HG02798 (cell line): ENCODE results near the gene PIK3R2.
A peak's percentile ranks its signal among the peaks of the same experiment; 100 is the strongest.
"Not testable (repeated sequence)": the region's sequence is repeated elsewhere in the genome, so short reads cannot be mapped to it uniquely, and the experiment has no call there.

Experiments
- ATAC-seq: cut with Tn5 transposase; IDR thresholded peaks from one replicate; pipeline ENCODE4 v1.9.1; 2021; ENCODE audit warnings: mild to moderate bottlenecking; ENCODE audit not compliant: unreplicated experiment, poor library complexity

PIK3R2 gene

GRCh38 chr19:18152817-18153555, at the start of gene PIK3R2:
Gene PIK3R2 (plus strand): TSS chr19:18153163. CDS start chr19:18155880, 2,717 bp downstream.
- ATAC-seq: peak; percentile 79

DNA sequence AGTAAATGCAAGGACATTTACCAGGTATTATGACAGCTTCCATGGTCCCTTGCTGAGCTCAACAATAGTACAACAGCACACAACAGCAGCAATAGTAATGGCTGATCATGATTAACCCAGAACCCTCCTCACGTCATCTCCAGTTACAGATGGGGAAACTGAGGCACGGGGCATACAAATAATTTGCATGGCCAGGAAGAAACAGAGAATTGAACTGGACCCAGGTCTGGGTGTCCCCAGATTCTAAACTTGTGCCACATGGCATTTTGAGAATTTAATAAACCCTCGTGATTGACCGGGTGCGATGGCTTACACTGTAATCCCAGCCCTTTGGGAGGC, 48.2 kb upstream of the PIK3R2 start:
- ATAC-seq: no peak

DNA sequence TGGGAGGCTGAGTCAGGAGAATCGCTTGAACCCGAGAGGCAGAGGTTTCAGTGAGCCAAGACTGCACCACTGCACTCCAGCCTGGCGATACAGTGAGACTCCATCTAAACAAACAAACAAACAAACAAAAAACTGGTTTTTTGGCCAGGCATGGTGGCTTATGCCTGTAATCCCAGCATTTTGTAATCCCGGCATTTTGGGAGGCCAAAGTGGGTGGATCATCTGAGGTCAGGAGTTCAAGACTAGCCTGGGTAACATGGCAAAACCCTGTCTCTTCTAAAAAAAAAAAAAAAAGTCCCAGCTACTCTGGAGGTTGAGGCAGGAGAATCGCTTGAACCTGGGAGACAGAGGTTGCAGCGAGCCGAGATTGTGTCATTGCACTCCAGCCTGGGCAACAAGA, 47.7 kb upstream of the PIK3R2 start:
- ATAC-seq: not testable (repeated sequence)

DNA sequence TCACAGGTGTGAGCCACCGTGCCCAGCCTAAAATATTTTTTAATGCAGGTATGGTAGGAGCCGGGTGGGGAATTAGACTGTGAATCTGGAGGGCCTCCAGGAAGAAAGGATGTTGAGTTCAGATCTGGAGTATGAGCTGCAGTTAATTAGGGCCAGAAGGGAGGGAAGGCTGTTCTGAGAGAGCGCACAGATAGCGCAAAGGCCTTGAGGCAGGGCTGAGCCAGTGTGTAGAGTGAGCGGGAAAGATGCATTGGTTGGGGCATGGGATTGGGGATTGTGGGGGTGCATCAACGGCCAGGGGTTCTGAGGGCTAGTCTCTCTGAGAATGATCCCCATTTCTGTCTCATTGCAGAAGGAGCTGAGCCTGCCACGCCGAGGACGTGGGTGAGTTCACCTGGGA, 45.7 kb upstream of the PIK3R2 start:
- no peak for ATAC-seq

DNA sequence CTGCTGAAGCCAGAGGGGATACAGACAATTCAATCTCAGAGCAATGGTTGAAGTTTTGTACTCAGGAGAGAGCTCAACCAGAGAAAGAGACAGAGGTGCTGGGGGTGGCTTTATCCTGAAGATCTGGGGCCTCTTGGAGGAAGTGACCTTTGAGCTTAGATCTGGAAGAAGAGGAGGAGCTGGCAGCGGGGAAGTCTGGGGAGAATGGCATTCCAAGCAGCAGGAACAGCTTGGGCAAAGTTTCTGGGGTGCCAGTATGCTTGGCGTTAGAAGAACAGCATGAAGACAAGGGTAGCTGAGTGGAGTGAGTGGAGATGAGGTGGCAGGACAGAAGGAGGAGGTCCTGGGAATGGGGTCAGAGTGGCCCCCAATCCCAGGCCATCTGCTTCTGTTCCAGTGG, 44.1 kb upstream of the PIK3R2 start:
- no peak for ATAC-seq

DNA sequence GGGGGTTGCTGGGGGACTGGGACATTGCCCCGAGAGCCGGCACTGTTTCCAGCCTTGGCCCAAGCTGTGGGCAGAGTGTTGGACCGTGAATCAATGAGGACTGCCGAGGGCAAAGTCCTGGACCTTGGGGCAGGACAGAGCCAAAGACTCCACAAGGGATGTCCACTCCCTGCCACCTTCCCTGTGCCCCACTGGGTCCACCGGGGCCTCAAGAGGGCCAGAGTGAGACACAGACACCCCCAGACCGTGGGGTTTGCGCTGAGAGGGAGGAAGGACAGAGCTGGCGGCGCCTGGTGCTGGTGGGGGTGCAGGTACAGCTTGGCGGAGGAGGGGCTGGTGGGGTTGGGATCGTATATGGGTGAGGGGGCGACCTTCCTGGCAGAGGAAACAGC, 43.6 kb upstream of the PIK3R2 start:
- no peak for ATAC-seq

DNA sequence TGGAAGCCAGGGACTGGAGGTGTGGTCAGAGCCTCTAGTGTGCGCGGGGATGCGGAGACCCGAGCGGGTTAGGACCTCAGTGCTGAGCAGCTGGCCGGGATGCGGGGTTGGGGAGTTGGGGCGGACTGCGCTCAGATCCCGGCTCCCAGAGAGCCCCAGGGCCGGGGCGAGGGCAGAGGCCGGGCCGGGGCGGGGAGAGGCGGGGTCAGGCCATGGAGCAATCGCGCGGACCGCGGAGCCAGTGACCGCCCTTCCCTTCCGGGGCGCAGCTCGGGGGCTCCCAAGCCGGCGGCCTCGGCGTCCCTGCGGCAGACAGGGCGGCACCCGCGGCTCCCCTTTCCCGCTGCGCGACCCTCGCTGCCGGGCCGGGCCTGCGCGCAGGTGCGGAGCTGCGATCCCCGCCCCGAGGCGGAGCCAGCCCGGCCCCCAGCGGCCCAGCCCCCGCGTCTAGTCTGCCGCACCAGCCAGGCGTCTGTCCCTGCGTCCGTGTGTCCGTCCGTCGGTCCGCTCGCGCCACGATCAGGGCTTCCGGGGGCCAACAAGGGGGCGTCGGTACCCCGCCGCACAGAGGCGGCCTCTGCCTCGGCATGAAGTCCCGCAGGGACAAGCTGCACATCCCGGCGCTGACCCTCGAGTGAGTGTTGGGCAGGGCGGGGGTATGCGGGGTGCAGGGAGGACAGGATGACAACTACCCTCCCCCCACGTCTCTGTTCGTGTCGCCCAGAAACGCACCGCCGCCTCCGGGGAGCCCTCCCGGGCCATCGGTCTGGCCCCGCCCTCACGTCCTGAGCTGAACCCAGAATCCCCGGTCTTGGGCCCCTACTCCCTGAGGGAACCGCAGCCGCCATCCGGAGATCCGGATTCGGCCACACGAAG, 43.0 kb upstream of the PIK3R2 start:
- ATAC-seq: peak; percentile 48

- no peak for ATAC-seq
Measured at GRCh38 chr19:18110609-18111232, 42.2 kb upstream of the PIK3R2 start.

- ATAC-seq: no peak
Measured at GRCh38 chr19:18112989-18113478, 39.9 kb upstream of the PIK3R2 start.

DNA sequence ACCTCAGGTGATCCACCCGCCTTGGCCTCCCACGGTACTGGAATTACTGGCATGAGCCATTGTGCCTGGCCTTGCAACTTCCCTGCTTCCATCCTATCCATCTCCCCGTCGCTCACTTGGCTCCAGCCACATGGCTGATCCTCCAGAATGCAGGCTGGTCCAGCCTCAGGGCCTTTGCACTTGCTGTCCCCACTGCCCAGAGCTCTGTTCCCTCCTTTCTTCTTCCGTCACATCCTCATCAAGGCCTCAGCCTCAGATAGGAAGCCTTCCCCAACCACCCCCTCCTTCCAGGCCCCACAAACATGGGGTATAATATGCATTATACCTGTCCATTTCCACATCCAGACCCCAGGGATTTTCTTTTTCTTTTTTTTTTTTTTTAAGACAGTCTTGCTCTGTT, 39.1 kb upstream of the PIK3R2 start:
- no peak for ATAC-seq

DNA sequence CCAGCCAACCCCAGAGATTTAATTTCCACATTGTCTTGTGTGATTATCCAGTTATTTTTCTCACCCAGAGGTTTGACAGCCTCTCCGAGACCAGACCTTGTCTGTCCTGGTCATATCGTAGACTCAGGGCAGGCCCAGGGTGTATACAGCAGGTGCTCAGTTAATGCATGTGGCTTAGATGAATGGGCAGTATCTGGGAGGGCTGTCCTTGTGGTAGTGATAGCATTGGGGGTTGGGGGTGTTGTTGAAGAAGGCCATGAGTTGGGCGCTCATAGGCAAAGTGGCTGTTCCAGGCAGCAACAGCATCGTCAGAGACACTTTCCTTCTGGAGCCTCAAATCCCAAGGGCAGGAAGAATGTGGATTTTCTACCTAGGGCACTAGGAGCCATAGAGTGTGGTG, 38.5 kb upstream of the PIK3R2 start:
- ATAC-seq: no peak

DNA sequence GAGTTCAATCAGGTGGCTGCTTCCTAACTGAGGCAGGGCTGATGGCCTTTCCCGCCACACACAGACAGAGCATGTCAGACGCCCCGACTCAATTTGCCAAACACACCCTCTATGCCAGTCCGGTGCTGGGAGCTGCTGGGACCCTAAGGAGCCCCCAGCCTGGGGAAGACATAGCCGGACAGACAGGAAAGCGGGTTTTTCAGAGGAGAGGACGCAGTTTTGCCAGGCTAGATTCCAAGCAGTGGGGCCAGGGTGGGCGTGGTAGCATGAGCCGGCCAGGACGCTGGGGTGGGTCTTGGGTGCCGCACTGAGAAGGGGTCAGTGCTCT, 35.6 kb upstream of the PIK3R2 start:
- no peak for ATAC-seq

DNA sequence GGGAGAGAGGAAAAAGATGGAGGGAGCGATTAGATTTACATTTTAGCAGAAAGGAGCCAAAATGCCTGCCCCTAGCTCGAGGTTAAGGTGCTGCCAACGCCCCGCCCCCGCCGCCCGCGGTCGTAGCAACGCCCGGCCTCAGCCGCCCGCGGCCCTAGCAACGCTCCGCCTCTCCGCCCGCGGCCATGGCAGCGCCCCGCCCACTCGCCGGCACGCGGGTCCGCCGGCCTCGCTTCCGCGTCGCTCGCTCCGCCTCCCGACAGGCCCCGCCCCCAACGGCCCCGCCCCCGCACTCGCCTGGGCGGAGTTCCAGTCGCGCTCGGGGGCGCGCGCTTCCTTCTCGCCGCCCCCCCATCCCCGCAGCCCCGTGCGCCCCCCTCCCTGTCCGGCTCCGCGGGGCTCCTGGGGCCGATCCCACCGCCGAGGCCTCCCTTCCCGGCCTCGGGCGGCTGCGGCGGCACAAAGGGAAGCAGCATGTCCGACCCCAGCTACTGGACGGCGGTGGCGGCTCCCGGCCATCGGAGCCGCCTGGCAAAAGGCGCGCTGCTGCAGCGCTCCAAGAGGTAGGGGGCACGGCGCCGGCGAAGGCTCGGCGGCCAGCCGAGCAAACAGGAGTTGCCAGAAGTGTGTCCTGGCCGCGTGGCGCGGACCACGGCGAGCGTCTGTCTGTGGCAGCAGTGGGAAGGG, 35.1 kb upstream of the PIK3R2 start:
- ATAC-seq: peak; percentile 93

DNA sequence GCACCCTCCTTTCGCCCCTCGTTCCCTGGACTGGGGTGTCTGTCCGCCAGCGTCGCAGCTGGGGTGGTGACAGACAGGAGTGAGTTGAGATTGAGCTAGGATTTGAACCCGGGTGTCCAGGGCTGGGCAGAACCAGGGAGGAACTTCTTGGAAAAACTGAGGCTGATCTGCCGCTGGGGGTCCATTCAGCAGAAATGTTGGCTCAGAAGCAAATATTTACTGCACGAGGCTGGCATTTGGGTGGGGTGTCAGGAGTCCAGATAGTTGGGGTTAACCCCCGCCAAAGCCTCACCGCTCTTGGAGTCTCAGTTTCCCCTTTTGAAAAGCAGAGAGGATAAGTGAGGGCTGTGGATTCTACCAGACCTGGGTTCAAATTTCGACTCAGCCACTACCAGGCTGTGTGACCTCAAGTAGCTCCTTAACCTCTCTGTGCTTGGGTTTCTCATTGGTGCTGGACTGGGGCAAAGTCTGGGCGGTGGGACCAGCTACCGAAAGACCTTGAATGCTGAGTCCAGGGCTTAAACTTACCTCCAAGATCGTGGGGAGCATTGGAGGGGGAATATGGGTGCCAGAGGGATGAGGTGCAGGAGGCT, 34.4 kb upstream of the PIK3R2 start:
- no peak for ATAC-seq

GRCh38 chr19:18119013-18119716, 33.8 kb upstream of the PIK3R2 start:
- ATAC-seq: no peak

DNA sequence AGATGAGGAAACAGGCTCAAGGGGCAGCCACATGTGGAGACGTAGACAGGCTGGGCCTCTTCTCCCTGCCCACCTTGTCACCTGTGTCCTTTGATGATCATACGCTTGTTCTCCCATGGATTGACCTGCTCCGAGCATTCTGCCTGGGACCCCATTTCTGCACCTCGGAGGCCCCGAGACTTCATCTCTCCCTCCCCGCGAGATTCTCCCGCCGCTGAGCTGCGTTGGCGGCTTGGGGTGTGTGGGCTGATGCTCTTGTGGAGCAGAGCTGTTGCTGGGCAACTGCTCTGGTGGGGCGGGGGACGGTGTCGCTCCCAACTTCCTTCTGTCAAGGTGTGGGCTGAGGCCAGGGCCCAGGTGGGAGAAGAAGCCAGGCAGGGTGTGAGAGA, 33.3 kb upstream of the PIK3R2 start:
- ATAC-seq: no peak

DNA sequence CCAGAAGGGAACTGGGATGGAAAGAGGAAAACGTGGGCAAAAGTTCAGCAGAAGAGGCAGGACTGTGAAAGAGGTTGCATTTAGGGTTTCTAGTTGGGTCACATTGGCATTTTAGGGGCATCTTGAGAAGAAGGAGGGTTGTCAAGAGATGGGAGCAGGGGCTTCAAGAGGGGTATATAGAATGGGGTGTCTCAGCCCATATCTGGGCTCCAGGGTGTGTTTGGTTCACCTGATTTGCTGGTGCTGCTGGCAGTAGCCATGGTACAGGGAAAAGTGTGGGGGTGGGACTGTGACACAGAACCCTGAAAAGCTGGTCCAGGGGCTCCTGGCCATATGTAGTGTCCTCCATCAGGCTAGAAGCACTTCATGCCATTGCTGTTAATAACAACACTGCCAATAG, 32.8 kb upstream of the PIK3R2 start:
- no peak for ATAC-seq

GRCh38 chr19:18121166-18121565, 31.8 kb upstream of the PIK3R2 start:
- no peak for ATAC-seq

DNA sequence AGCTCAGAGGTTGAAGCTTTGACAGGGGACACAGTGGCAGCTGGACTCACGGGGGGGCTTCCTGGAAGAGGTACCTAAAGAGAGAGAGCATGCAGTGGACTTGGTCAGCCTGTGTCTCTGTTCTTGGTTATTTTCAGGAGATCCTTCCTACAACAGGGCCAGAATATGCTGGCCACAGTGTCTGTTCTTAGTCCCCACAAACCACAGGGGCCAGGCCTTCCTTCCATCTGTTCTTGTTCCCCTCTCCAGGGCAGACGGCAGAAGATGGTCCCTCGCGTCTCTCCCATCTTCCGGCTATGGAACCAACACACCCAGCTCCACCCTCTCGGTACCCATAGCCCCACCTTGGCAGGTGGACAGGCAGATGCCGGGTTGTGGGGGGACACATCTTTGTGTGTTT, 30.5 kb upstream of the PIK3R2 start:
- no peak for ATAC-seq
